DND-41 (cell line): ENCODE data around the gene PDLIM4.

Experiments
- ATAC-seq: fragments of 200-7000 bp; cut with Tn5 transposase; 3 replicates; pipeline ENCODE4 v1.9.1; 2021; ENCODE audit warnings: low read depth; ENCODE audit not compliant: insufficient read depth
- DNase-seq: peaks from one replicate; pipeline ENCODE4 v3.0.0-alpha.2; 2020
- H2AFZ ChIP-seq: 2 replicates; pipeline ENCODE4 v1.6.0; 2012; ENCODE audit warnings: low read depth, low read length
- H3K27ac ChIP-seq: 2 replicates; pipeline ENCODE4 v1.5.1; 2012; ENCODE audit warnings: low read length, inconsistent platforms
- H3K27me3 ChIP-seq: fragments of 200-600 bp; sonication (generic); 2 replicates; pipeline ENCODE4 v1.6.0; 2012; ENCODE audit warnings: low read length, mild to moderate bottlenecking, inconsistent platforms; ENCODE audit not compliant: insufficient read depth, poor library complexity
- H3K36me3 ChIP-seq: 2 replicates; pipeline ENCODE4 v1.5.1; 2012; ENCODE audit warnings: low read length, inconsistent platforms; ENCODE audit not compliant: insufficient read depth
- H3K4me1 ChIP-seq: 2 replicates; pipeline ENCODE4 v1.5.1; 2012; ENCODE audit warnings: mild to moderate bottlenecking, low read length; ENCODE audit not compliant: insufficient read depth
- H3K4me2 ChIP-seq: 2 replicates; pipeline ENCODE4 v1.6.0; 2012; ENCODE audit warnings: mild to moderate bottlenecking, moderate library complexity, low read length, inconsistent platforms; ENCODE audit not compliant: insufficient read depth
- H3K4me3 ChIP-seq, 2 experiments: fragments of 200-600 bp in 1 of 2; shearing (Covaris generic) in 1 of 2; 2 replicates each; pipeline ENCODE4 v1.5.1; 2012 to 2016; ENCODE audit warnings: inconsistent platforms in 2 of 2, low read length in 2 of 2, mild to moderate bottlenecking in 2 of 2, low read depth in 1 of 2, moderate library complexity in 1 of 2
- H3K79me2 ChIP-seq: 2 replicates; pipeline ENCODE4 v1.6.0; 2012; ENCODE audit warnings: low read length, inconsistent platforms; ENCODE audit not compliant: insufficient read depth
- H3K9ac ChIP-seq: 2 replicates; pipeline ENCODE4 v1.6.0; 2012; ENCODE audit warnings: low read depth, mild to moderate bottlenecking, inconsistent platforms, low read length, moderate library complexity
- H3K9me3 ChIP-seq: 2 replicates; pipeline ENCODE4 v1.5.1; 2012; ENCODE audit warnings: low read length, moderate library complexity, mild to moderate bottlenecking, inconsistent platforms; ENCODE audit not compliant: insufficient read depth, severe bottlenecking
- H4K20me1 ChIP-seq: 2 replicates; pipeline ENCODE4 v1.6.0; 2012; ENCODE audit warnings: low read length; ENCODE audit not compliant: insufficient read depth
- EZH2 ChIP-seq: IDR thresholded peaks from 3 replicates; pipeline ENCODE4 v1.6.1; 2012; ENCODE audit warnings: borderline replicate concordance, low read depth, mild to moderate bottlenecking, moderate library complexity, low read length, inconsistent platforms; ENCODE audit not compliant: severe bottlenecking
- TF ChIP-seq, protein P1 (sequence below): IDR thresholded peaks from 2 replicates; pipeline ENCODE4 v1.5.1; 2012; ENCODE audit warnings: borderline replicate concordance, low read length, moderate library complexity, mild to moderate bottlenecking; ENCODE audit not compliant: poor library complexity, severe bottlenecking; ENCODE audit errors: extremely low read depth

PDLIM4 gene

DNA sequence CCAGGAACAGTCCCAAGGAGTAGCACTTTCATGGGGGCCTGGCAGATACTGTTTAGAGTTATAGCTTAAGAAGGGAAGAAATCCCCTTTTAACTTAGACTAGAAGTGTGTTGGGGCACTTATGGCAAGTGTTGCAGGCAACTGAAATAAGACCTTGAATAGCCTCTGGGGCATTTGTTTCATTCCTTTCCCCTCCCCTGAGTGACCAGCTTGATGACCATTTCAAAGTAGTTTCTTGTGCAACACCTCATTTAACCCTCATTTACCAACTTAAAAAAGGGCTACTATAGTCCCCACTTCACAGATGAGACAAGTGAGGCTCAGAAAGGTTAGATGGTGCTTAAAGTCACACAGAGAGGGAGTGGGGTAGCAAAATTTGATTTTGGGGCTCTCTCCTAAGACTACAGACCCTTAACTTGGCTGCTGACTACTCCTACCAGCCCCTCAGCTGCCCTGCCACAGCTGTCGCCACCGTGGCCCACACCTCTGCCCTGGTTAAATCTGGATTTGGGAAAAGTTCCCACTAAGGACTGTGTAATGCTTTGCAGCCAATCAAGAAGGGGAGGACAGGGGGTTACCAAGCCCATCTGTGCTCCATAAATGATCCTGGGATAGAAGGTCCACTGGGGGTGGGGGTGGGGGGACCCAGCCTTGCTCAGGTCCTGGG, 5.5 kb downstream of the PDLIM4 start:
- Histone ChIP-seq H3K79me2 (no peaks in the 10 kb centered on the region), H2AFZ (no peak overlapping the region), H3K4me1 (no peaks in the 10 kb centered on the region), H3K27ac (no peak overlapping the region), H3K36me3 (no peaks in the 10 kb centered on the region), H3K4me3 (no peak overlapping the region), H3K9ac (no peak overlapping the region), H3K9me3 (no peaks in the 10 kb centered on the region), H3K27me3 (no peaks in the 10 kb centered on the region), H3K4me2 (no peak overlapping the region), H4K20me1 (no peaks in the 10 kb centered on the region)
- no peak for DNase-seq
- TF ChIP-seq EZH2, result no peak
- TF ChIP-seq, protein P1, sequence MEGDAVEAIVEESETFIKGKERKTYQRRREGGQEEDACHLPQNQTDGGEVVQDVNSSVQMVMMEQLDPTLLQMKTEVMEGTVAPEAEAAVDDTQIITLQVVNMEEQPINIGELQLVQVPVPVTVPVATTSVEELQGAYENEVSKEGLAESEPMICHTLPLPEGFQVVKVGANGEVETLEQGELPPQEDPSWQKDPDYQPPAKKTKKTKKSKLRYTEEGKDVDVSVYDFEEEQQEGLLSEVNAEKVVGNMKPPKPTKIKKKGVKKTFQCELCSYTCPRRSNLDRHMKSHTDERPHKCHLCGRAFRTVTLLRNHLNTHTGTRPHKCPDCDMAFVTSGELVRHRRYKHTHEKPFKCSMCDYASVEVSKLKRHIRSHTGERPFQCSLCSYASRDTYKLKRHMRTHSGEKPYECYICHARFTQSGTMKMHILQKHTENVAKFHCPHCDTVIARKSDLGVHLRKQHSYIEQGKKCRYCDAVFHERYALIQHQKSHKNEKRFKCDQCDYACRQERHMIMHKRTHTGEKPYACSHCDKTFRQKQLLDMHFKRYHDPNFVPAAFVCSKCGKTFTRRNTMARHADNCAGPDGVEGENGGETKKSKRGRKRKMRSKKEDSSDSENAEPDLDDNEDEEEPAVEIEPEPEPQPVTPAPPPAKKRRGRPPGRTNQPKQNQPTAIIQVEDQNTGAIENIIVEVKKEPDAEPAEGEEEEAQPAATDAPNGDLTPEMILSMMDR, result no peak
- no peak for ATAC-seq

DNA sequence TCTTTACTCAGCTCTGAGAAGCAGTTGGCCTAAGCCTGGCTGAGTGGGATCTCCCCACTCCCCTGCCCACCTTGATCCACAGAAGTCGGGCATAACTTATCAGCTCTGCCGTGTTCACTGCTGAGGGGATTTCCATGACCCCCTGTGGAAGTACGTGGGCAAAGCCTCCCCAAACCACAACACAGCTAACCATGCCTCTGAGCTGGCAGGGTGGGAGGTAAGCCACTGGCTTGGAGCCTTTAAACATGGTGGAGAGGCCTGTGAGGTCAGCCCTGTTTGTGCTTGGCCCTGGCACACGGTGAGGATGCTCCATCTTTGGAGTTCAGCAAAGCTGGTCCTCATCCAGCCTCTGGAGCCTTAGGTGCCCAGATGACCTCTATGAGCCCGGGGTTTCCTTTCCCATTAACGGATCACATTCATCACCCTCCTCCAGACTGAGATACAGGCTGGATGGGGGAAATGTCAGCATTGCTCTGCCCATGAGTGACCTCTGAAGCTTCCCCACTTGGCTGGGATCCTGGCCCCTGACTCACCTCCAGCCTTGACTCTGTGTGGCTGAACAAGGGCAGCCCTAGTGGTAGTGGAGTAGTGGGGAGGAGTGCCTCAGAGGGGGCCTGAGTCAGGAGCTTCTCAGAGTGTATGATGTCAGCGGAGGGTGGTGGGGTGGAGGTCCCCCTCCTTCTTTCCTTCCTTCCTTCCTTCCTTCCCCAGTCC, 6.2 kb downstream of the PDLIM4 start:
- no peak overlapping the region for H3K4me2 ChIP-seq
- no peaks in the 10 kb centered on the region for H3K9me3 ChIP-seq
- no peak overlapping the region for H2AFZ ChIP-seq
- no peaks in the 10 kb centered on the region for H3K27me3 ChIP-seq
- no peak overlapping the region for H3K27ac ChIP-seq
- no peaks in the 10 kb centered on the region for H3K79me2 ChIP-seq
- H3K9ac ChIP-seq, result no peak overlapping the region
- ATAC-seq (no peak), DNase-seq (no peak)
- H4K20me1 ChIP-seq, result no peaks in the 10 kb centered on the region
- TF ChIP-seq, protein P1, result no peak
- H3K36me3 ChIP-seq, result no peaks in the 10 kb centered on the region
- H3K4me1 ChIP-seq, result no peaks in the 10 kb centered on the region
- no peak overlapping the region for H3K4me3 ChIP-seq

- Histone ChIP-seq H3K9me3 (no peaks in the 10 kb centered on the region), H4K20me1 (no peaks in the 10 kb centered on the region), H3K9ac (no peak overlapping the region), H3K36me3 (no peaks in the 10 kb centered on the region), H3K4me2 (no peak overlapping the region), H3K4me3 (no peak overlapping the region), H3K27ac (no peak overlapping the region), H3K79me2 (no peaks in the 10 kb centered on the region), H2AFZ (no peak overlapping the region), H3K27me3 (no peaks in the 10 kb centered on the region), H3K4me1 (no peaks in the 10 kb centered on the region)
- TF ChIP-seq EZH2, result no peak
- TF ChIP-seq, protein P1, result no peak
- ATAC-seq, result no peak
- DNase-seq, result no peak
Observed at GRCh38 chr5:132264546-132265335, 7.2 kb downstream of the PDLIM4 start.
